Measurements from ENCODE around the gene FRMPD2.
A peak's percentile ranks its signal among the peaks of the same experiment; 100 is the strongest.

The FRMPD2 gene

GRCh38 chr10:48210966-48211365 is 63.5 kb downstream of the FRMPD2 start:
- no peak for DNase-seq (ENCODE audit: low spot score)
- TF ChIP-seq CTCF (IDR thresholded peaks at IDR 0.05; ENCODE audit: extremely low read depth, insufficient read depth, missing control alignments): no peak
- in situ Hi-C loops (cut with MboI; ENCODE audit: low pct_unique_long_range_greater_than_20kb, low sequenced_read_pairs, unreplicated experiment): loop anchor here (10.0 kb wide), 1 partner anchor 74 kb away; no protein-coding TSS in a partner anchor

- TF ChIP-seq CTCF (IDR thresholded peaks at IDR 0.05; ENCODE audit: extremely low read depth, insufficient read depth, missing control alignments): no peak
- DNase-seq (ENCODE audit: low spot score): no peak
- in situ Hi-C loops (cut with MboI; ENCODE audit: low pct_unique_long_range_greater_than_20kb, low sequenced_read_pairs, unreplicated experiment): loop anchor here (10.0 kb wide), 1 partner anchor 74 kb away; no protein-coding TSS in a partner anchor
Measured at GRCh38 chr10:48210391-48210790, 64.1 kb downstream of the FRMPD2 start.

GRCh38 chr10:48209241-48209640 is 65.3 kb downstream of the FRMPD2 start:
- no peak for DNase-seq (ENCODE audit: low spot score)
- in situ Hi-C loops (cut with MboI; ENCODE audit: low pct_unique_long_range_greater_than_20kb, low sequenced_read_pairs, unreplicated experiment): no loop called here
- TF ChIP-seq CTCF (IDR thresholded peaks at IDR 0.05; ENCODE audit: extremely low read depth, insufficient read depth, missing control alignments): no peak

- in situ Hi-C loops (cut with MboI; ENCODE audit: low pct_unique_long_range_greater_than_20kb, low sequenced_read_pairs, unreplicated experiment): no loop called here
- DNase-seq (ENCODE audit: low spot score): no peak
- no peak for TF ChIP-seq CTCF (IDR thresholded peaks at IDR 0.05; ENCODE audit: extremely low read depth, insufficient read depth, missing control alignments)
Measured at GRCh38 chr10:48207853-48208252, 66.6 kb downstream of the FRMPD2 start.

GRCh38 chr10:48206482-48207250 is 67.8 kb downstream of the FRMPD2 start:
- in situ Hi-C loops (cut with MboI; ENCODE audit: low pct_unique_long_range_greater_than_20kb, low sequenced_read_pairs, unreplicated experiment): no loop called here
- TF ChIP-seq CTCF (IDR thresholded peaks at IDR 0.05; ENCODE audit: extremely low read depth, insufficient read depth, missing control alignments): no peak
- no peak for DNase-seq (ENCODE audit: low spot score)

- in situ Hi-C loops (cut with MboI; ENCODE audit: low pct_unique_long_range_greater_than_20kb, low sequenced_read_pairs, unreplicated experiment): no loop called here
- peak; percentile 13 for DNase-seq (ENCODE audit: low spot score)
- no peak for TF ChIP-seq CTCF (IDR thresholded peaks at IDR 0.05; ENCODE audit: extremely low read depth, insufficient read depth, missing control alignments)
Measured at GRCh38 chr10:48205918-48206317, 68.6 kb downstream of the FRMPD2 start.

Data from GM13977 (cell line).